Naive B cell (primary cell): Measurements from ENCODE around the gene DMD. TPM values are rescaled to one million over a fixed set of nuclear protein-coding genes. Genes with fewer than 3 reads are reported as not detected.
A peak's percentile ranks its signal among the peaks of the same experiment; 100 is the strongest.
"Not testable (repeated sequence)": the region's sequence is repeated elsewhere in the genome, so short reads cannot be mapped to it uniquely, and the experiment has no call there.

Source experiments
- ATAC-seq, 2 donors: fragments of 150-1000 bp; cut with Tn5 transposase; 2 replicates each; pipeline ENCODE4 v1.10.0; 2021; ENCODE audit warnings: low read depth in 2 of 2, mild to moderate bottlenecking in 2 of 2, moderate library complexity in 2 of 2
- DNase-seq: peaks from one replicate; pipeline ENCODE4 v3.0.0; 2022
- H3K27ac Mint-ChIP-seq, 6 donors: one replicate each; pipeline ENCODE4 v1.8.0; 2020 to 2022; ENCODE audit warnings: mild to moderate bottlenecking in 6 of 6, mixed read lengths in 6 of 6, moderate library complexity in 5 of 6, inconsistent platforms in 2 of 6
- H3K27me3 Mint-ChIP-seq, 3 donors: one replicate each; pipeline ENCODE4 v1.8.0; 2021 to 2022; ENCODE audit warnings: mixed read lengths in 3 of 3, mild to moderate bottlenecking in 1 of 3
- H3K36me3 Mint-ChIP-seq, 2 donors: one replicate each; pipeline ENCODE4 v1.8.0; 2020 to 2022; ENCODE audit warnings: mixed read lengths in 2 of 2, inconsistent platforms in 1 of 2, mild to moderate bottlenecking in 1 of 2
- H3K4me1 Mint-ChIP-seq, 3 donors: one replicate each; pipeline ENCODE4 v1.8.0; 2020 to 2022; ENCODE audit warnings: mixed read lengths in 3 of 3, inconsistent platforms in 1 of 3, mild to moderate bottlenecking in 1 of 3, moderate library complexity in 1 of 3
- H3K4me3 Mint-ChIP-seq, 8 donors: one replicate each; pipeline ENCODE4 v1.8.0; 2020 to 2022; ENCODE audit warnings: mild to moderate bottlenecking in 8 of 8, mixed read lengths in 8 of 8, moderate library complexity in 8 of 8, inconsistent platforms in 2 of 8
- H3K9me3 Mint-ChIP-seq, 7 donors: one replicate each; pipeline ENCODE4 v1.8.0; 2020 to 2022; ENCODE audit warnings: mixed read lengths in 7 of 7, mild to moderate bottlenecking in 5 of 7, inconsistent platforms in 2 of 7, moderate library complexity in 1 of 7
- polyA plus RNA-seq, 6 donors: library from polyadenylated mRNA; unstranded; fragments of 300-500 nt; fragmentation: Illumina TruSeq; gene quantifications; one replicate each; pipeline ENCODE4 v1.2.3, GENCODE V29; 2021; ENCODE audit warnings: low read depth in 6 of 6

DMD gene
- polyA plus RNA-seq, 6 donors from 2014 or later: 1.00 to 5.0 (median 1.9) TPM

DNA sequence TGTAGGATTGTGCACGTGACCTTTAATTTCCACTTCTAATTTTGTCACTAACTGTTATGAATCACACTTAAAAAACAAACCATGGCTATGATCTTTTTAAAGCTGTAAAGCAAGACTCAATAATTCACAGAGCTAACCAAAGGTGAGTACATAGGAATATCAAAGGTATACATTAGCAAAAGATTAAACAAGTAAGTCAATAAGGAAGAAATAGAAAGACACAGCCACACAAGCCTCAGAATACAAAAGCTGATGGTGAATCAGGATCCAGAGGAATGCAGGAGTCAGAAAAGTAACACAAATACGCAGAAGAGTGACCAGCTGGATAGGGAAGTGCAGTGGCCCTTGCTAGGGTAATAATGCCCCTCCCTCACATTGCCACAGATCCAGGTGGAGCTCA is 943.6 kb downstream of the DMD start:
- DNase-seq (no peak), ATAC-seq (no peak)
- Mint-ChIP-seq H3K4me1 (no peaks in the 10 kb centered on the region), H3K27ac (no peak overlapping the region), H3K9me3 (peaks cover 0 to 34% (median 17%) of the 10 kb centered on the region in 7 donors), H3K27me3 (no peaks in the 10 kb centered on the region), H3K36me3 (no peaks in the 10 kb centered on the region), H3K4me3 (no peak overlapping the region)

DNA sequence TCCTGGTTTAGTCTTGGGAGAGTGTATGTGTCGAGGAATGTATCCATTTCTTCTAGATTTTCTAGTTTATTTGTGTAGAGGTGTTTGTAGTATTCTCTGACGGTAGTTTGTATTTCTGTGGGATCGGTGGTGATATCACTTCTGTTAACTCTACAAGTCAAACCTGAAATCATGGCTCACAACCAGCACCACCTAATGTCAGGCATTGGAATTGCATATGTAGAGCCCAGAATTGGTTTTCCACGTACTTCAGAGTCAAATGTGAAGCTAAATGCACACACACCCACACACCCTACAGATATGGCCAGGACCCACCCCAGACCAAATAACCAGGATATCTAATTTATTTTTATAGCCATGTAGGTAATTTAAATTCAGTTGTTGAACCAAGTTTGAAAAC is 964.7 kb downstream of the DMD start:
- H3K4me1 Mint-ChIP-seq, DNase-seq, ATAC-seq, H3K27me3 Mint-ChIP-seq, H3K36me3 Mint-ChIP-seq, H3K27ac Mint-ChIP-seq, H3K4me3 Mint-ChIP-seq, H3K9me3 Mint-ChIP-seq: not testable (repeated sequence)

DNA sequence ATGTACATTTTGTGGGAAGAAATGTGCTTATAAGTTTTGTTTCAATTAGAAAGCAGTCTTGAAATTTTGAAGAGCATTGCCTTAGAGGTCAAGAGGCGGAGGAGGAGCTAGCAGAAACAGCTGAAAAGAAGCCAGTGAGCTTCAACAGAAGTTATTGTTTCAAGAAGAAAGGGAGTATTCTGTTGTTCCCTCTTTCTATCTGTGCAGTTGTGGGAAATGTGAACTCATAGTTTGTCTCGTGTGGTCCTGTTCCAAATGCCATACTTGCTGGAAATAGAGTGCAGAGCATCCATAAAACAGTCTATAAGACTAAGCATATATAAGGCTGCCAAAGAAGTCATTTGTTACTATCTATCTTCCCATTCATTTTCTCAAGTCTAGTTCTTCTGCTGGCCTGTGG is 1015.7 kb downstream of the DMD start:
- no peak for ATAC-seq
- Mint-ChIP-seq H3K4me1 (no peaks in the 10 kb centered on the region), H3K9me3 (peaks cover 0 to 8% (median 2%) of the 10 kb centered on the region in 7 donors), H3K4me3 (no peak overlapping the region), H3K36me3 (no peaks in the 10 kb centered on the region), H3K27ac (no peak overlapping the region), H3K27me3 (no peaks in the 10 kb centered on the region)
- DNase-seq: no peak

DNA sequence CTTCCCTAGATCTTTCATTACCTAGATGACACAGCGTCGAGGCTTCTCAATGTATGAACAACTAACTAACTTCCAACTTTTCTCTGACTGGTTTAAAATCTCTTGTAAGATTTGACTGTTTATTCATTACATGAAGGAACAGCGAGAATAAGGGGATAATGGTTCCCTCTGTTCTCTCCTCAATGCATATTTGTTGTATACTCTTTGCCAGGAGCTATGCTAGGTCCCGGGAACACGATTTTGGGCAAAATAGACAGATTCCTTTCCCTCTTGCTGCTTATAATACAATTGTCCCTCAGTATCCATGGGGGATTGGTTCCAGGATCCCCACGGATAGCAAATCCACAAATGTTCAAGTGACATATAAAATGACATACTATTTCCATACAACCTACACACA is 1020.0 kb downstream of the DMD start:
- no peaks in the 10 kb centered on the region for H3K27me3 Mint-ChIP-seq
- DNase-seq (no peak), ATAC-seq (no peak)
- no peak overlapping the region for H3K4me3 Mint-ChIP-seq
- no peaks in the 10 kb centered on the region for H3K4me1 Mint-ChIP-seq
- H3K27ac Mint-ChIP-seq: no peak overlapping the region
- peaks cover 0 to 8% (median 0%) of the 10 kb centered on the region in 7 donors for H3K9me3 Mint-ChIP-seq
- no peaks in the 10 kb centered on the region for H3K36me3 Mint-ChIP-seq

DNA sequence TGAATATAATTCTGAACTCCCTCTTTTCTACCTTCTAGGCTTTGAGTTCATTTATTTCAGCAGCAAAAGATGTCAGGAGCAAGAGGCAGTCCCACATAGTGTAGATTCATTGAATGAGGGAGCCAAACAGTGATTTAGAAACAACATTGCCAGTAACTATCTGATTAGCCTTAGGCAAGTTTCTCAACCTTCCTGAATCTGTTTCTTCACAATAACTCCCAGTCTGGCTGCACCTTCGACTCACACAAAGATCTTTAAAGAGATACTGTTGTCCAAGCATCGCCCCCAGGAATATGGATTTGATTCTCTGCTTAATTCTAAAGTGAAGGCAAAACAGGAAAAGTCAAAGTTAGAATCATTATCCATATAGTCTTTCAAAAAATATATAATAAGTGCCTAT is 1026.2 kb downstream of the DMD start:
- ATAC-seq: no peak
- no peak overlapping the region for H3K27ac Mint-ChIP-seq
- no peak overlapping the region for H3K4me3 Mint-ChIP-seq
- no peak for DNase-seq
- H3K9me3 Mint-ChIP-seq: no peaks in the 10 kb centered on the region
- H3K36me3 Mint-ChIP-seq: no peaks in the 10 kb centered on the region
- no peaks in the 10 kb centered on the region for H3K27me3 Mint-ChIP-seq
- no peaks in the 10 kb centered on the region for H3K4me1 Mint-ChIP-seq

DNA sequence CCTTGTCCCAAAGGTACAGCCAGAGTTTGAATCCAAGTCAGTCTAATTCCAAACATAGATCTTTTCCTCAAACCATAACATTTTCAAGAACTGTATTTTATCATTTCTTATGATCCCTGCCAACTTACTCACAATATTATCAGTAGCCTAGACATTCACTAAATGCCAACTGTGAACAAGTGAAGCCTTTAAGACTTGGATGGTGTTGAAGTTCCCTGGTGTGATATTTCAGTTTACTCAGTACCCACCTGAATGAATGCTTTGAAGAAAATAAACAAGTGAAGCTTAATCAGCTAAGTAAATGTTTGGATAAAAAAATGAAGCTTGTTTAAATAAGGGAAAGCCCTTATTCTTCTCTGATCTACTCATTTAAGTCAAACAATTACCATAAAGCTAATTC is 1028.3 kb downstream of the DMD start:
- ATAC-seq (no peak), DNase-seq (no peak)
- Mint-ChIP-seq H3K27ac (no peak overlapping the region), H3K27me3 (no peaks in the 10 kb centered on the region), H3K4me1 (no peaks in the 10 kb centered on the region), H3K4me3 (no peak overlapping the region), H3K9me3 (peaks cover 0 to 2% (median 0%) of the 10 kb centered on the region in 7 donors), H3K36me3 (no peaks in the 10 kb centered on the region)

DNA sequence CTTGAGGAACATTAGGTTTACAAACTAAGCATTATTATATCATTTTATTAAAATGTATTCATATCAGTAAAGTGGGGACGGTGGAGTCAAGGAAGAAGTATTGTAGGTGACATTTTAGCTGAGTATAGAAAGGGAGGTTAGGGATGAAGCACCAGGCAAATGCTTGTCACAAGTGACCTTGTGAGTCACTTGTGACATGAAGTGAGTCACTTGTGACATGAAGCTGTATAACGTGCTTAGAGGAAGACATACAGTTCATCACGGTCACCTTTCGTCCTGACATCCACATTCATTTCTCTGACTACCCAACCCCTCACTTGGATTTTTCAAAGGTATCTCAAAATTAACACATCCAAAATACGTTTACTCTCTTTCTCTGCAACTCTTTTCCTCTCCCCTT is 1034.8 kb downstream of the DMD start:
- H3K9me3 Mint-ChIP-seq: peaks cover 0 to 11% (median 6%) of the 10 kb centered on the region in 7 donors
- H3K4me3 Mint-ChIP-seq: no peak overlapping the region
- no peaks in the 10 kb centered on the region for H3K4me1 Mint-ChIP-seq
- H3K27ac Mint-ChIP-seq: no peak overlapping the region
- H3K36me3 Mint-ChIP-seq: no peaks in the 10 kb centered on the region
- ATAC-seq (no peak), DNase-seq (no peak)
- no peaks in the 10 kb centered on the region for H3K27me3 Mint-ChIP-seq

DNA sequence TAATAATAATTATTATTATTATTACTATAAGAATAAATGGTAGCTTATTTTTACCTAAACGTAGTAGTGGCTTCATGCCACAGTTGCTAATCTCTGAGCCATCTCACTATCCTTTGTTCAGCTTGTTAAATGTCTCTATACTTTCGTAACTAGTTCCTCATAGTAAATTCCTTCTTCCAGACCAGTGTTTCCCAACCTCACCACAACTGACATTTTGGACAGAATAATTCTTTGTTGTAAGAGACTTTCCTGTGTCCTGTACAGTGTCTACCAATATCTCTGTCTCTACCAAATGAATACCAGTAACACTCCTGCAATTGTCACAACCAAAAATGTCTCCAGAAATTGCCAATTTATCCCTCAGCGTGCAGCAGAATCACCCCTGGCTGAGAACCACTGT is 1040.9 kb downstream of the DMD start:
- Mint-ChIP-seq H3K27me3 (no peaks in the 10 kb centered on the region), H3K9me3 (peaks cover 0 to 15% (median 2%) of the 10 kb centered on the region in 7 donors), H3K36me3 (no peaks in the 10 kb centered on the region), H3K4me1 (no peaks in the 10 kb centered on the region), H3K27ac (no peak overlapping the region), H3K4me3 (no peak overlapping the region)
- ATAC-seq: no peak
- DNase-seq: no peak

DNA sequence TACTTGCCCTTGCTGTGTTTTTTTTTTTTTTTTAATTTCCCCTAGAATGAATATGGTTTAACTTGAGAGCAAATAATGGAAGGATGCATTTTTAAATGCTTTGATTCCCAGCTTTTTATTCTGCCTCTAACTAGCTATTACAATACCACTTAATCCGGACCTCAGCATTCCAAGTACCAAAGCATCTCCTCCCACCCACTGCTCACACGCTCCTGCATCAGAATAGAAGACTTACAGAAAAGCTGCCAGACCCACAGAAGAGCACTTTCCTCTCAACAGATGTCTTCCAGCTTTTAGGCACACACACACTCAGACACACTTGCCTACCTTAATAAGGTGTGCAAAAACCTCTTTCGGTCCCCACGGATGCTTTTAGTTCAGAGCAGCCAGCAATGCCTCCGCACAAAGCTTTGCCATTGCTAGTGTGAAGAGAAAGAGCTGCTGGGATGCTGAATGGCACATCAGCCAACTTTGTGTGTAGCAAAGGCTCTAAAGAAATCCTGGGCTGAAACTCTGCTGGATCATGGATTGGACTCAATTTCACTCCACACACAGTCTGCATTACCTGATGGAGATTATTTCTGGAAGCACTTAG is 1056.2 kb downstream of the DMD start:
- Mint-ChIP-seq H3K9me3 (peaks cover 0 to 4% (median 0%) of the 10 kb centered on the region in 7 donors), H3K36me3 (no peaks in the 10 kb centered on the region), H3K4me3 (no peak overlapping the region), H3K4me1 (no peaks in the 10 kb centered on the region), H3K27me3 (no peaks in the 10 kb centered on the region), H3K27ac (peak overlapping the region in 1 of 6 donors; percentile 27)
- DNase-seq (no peak), ATAC-seq (no peak)

DNA sequence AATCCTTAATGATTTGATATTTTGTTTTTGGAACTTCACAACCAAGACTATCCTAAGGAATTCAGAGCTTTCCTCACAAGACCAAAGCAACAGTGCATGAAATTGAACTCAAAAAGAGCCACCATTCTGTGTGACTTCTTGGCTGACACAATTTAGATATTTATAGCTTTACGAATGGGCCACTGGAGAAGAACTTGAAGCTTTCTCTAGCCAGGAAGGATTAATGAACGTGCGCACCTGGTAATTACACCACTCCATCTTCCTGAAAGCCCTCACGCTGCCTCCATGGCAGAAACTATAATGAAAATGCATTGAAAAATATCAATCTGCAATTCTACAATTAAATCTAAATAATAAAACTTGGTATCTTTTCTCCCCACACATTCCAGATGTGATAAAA is 1057.8 kb downstream of the DMD start:
- H3K36me3 Mint-ChIP-seq: no peaks in the 10 kb centered on the region
- ATAC-seq (no peak), DNase-seq (no peak)
- H3K27ac Mint-ChIP-seq: no peak overlapping the region
- H3K4me3 Mint-ChIP-seq: no peak overlapping the region
- H3K4me1 Mint-ChIP-seq: no peaks in the 10 kb centered on the region
- H3K27me3 Mint-ChIP-seq: no peaks in the 10 kb centered on the region
- no peaks in the 10 kb centered on the region for H3K9me3 Mint-ChIP-seq

DNA sequence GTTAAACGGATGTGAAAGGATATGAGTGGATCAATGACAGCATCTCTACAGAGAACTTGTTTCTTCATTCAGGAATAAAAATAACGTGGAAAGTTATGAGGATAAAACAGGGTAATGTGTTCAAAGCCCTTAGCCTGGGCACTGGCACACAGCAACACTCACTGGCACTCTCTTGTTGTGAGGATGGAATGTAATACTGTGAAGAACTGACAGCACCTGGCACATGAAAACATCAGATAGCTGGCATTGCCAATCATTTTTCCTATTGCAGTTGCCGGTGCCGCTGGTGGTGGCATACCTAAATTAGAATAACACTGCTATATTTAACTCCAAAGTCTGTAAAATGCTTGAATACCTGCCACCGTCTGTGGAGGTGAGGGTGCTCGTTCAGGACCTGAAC is 1061.2 kb downstream of the DMD start:
- no peak overlapping the region for H3K4me3 Mint-ChIP-seq
- no peaks in the 10 kb centered on the region for H3K4me1 Mint-ChIP-seq
- H3K9me3 Mint-ChIP-seq: peaks cover 0 to 1% (median 0%) of the 10 kb centered on the region in 7 donors
- H3K27ac Mint-ChIP-seq: no peak overlapping the region
- ATAC-seq (no peak), DNase-seq (no peak)
- no peaks in the 10 kb centered on the region for H3K36me3 Mint-ChIP-seq
- no peaks in the 10 kb centered on the region for H3K27me3 Mint-ChIP-seq

DNA sequence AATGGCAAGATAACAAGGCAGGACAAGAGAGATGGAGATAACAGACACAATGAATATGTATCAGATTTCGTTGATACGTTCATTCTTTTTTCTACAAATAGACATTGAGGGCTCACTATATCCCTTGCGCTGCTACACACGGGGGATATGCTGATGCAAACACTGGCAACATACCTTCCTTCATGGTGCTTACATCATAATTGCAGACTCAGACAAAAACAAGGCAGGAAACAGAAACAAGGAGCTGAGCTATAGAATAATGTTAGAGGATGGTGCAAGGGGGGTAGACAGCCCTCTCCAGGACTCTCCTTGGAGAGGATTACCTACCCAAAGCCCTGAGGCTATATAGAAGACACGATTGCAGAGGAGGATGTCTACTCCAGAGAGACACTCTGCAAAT is 1069.5 kb downstream of the DMD start:
- Mint-ChIP-seq H3K27ac (no peak overlapping the region), H3K9me3 (peaks cover 0 to 4% (median 0%) of the 10 kb centered on the region in 7 donors), H3K36me3 (no peaks in the 10 kb centered on the region), H3K4me3 (no peak overlapping the region), H3K4me1 (no peaks in the 10 kb centered on the region), H3K27me3 (no peaks in the 10 kb centered on the region)
- DNase-seq: no peak
- ATAC-seq: no peak

DNA sequence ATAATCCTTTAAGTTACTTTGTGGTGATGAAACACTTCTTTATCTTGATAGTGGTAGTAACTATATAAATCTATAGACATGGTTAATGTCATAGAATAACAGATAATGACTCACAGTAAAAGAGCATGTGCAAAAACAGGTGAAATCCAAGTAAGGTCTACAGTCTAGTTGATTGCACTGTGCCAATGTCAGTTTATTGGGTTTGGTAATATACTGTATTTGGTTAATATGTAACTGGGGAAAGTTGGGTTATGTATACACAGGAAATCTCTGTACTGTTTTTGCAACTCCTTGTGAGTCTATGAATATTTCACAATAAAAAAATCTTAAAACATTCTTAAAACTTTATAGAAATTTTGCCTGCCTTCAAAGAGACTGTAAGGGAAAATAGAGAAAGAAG is 1071.9 kb downstream of the DMD start:
- ATAC-seq (no peak), DNase-seq (no peak)
- no peaks in the 10 kb centered on the region for H3K36me3 Mint-ChIP-seq
- H3K27me3 Mint-ChIP-seq: no peaks in the 10 kb centered on the region
- H3K27ac Mint-ChIP-seq: no peak overlapping the region
- H3K9me3 Mint-ChIP-seq: peaks cover 0 to 4% (median 0%) of the 10 kb centered on the region in 7 donors
- no peak overlapping the region for H3K4me3 Mint-ChIP-seq
- H3K4me1 Mint-ChIP-seq: no peaks in the 10 kb centered on the region

DNA sequence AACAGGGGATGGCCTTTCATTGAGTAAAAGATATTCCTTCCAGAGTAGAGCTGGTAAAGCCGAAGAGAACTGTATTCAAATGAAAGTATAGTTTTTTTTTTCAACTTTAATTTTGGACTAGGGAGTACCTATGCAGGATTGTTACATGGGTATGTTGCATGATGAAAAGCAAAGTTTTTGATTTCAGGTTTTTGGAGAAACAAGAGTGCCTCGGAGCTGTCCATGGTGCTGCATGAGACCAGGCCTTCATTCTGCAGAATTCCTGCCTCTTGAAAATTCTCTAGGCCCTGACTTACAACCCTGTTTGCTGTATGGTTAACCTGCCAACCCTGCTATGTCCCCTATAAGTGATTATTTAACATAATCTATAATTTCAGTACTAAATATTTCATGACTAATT is 1073.8 kb downstream of the DMD start:
- H3K36me3 Mint-ChIP-seq: no peaks in the 10 kb centered on the region
- H3K4me1 Mint-ChIP-seq: no peaks in the 10 kb centered on the region
- DNase-seq (no peak), ATAC-seq (no peak)
- peaks cover 0 to 13% (median 0%) of the 10 kb centered on the region in 7 donors for H3K9me3 Mint-ChIP-seq
- no peak overlapping the region for H3K4me3 Mint-ChIP-seq
- no peak overlapping the region for H3K27ac Mint-ChIP-seq
- no peaks in the 10 kb centered on the region for H3K27me3 Mint-ChIP-seq

DNA sequence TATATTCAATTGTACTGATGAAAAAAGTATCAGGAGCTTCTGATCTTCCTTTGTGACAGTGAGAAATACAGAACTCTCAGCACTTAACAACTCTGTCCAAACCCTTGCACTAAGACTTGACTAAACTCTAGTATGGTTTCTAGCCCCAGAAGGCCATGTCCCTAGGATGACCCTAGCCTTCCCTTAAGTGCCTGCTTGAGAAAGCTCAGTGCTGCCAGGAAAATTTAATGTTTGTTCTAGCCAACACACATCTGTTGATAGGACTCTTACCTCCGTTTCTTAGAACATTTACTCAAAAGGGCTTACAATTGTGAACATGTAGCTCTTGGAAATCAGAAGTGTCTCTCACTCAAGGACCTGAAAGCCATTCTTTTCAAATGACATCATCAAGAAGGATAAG is 1084.4 kb downstream of the DMD start:
- no peaks in the 10 kb centered on the region for H3K36me3 Mint-ChIP-seq
- H3K9me3 Mint-ChIP-seq: peaks cover 0 to 3% (median 0%) of the 10 kb centered on the region in 7 donors
- DNase-seq: no peak
- ATAC-seq: no peak
- H3K27me3 Mint-ChIP-seq: no peaks in the 10 kb centered on the region
- no peaks in the 10 kb centered on the region for H3K4me1 Mint-ChIP-seq
- H3K4me3 Mint-ChIP-seq: no peak overlapping the region
- H3K27ac Mint-ChIP-seq: no peak overlapping the region
